Natural killer cell (primary cell): Measurements from ENCODE around the gene GRIA3. TPM values are rescaled to one million over a fixed set of nuclear protein-coding genes. Genes with fewer than 3 reads are reported as not detected.

Experiments used
- ATAC-seq, 3 donors: fragments of 150-1000 bp in 2 of 3; fragments of 200-7000 bp in 1 of 3; cut with Tn5 transposase; 1 replicate in 1 of 3; 2 replicates in 2 of 3; pipeline ENCODE4 v1.10.0; 2021; ENCODE audit warnings: mild to moderate bottlenecking in 2 of 3, moderate library complexity in 2 of 3
- DNase-seq, 2 donors: peaks; one replicate each; pipeline versions ENCODE4 v3.0.0 to v3.0.0-alpha.2; 2013 to 2021; ENCODE audit warnings: mixed read lengths in 1 of 2
- H3K27ac ChIP-seq: one replicate; pipeline ENCODE4 v1.5.1; 2013; ENCODE audit warnings: mild to moderate bottlenecking, low read length
- H3K27me3 ChIP-seq: one replicate; pipeline ENCODE4 v1.6.1; 2013; ENCODE audit warnings: low read length; ENCODE audit not compliant: control insufficient read depth, insufficient read depth
- H3K36me3 ChIP-seq: one replicate; pipeline ENCODE4 v1.6.1; 2013; ENCODE audit warnings: low read length; ENCODE audit not compliant: control insufficient read depth, insufficient read depth
- H3K4me1 ChIP-seq: one replicate; pipeline ENCODE4 v1.6.1; 2013; ENCODE audit warnings: low read length; ENCODE audit not compliant: control insufficient read depth, insufficient read depth
- H3K4me3 ChIP-seq: one replicate; pipeline ENCODE4 v1.5.1; 2013; ENCODE audit warnings: low read length
- H3K9me3 ChIP-seq: one replicate; pipeline ENCODE4 v1.6.1; 2013; ENCODE audit warnings: low read length; ENCODE audit not compliant: control insufficient read depth, insufficient read depth
- H3K27ac Mint-ChIP-seq, 2 donors: one replicate each; pipeline ENCODE4 v1.8.0; 2022; ENCODE audit warnings: mild to moderate bottlenecking in 2 of 2, mixed read lengths in 2 of 2, moderate library complexity in 1 of 2
- H3K27me3 Mint-ChIP-seq, 2 donors: one replicate each; pipeline ENCODE4 v1.8.0; 2022; ENCODE audit warnings: low read depth in 2 of 2, mixed read lengths in 2 of 2
- H3K36me3 Mint-ChIP-seq: one replicate; pipeline ENCODE4 v1.8.0; 2022; ENCODE audit warnings: mixed read lengths
- H3K4me1 Mint-ChIP-seq, 2 donors: one replicate each; pipeline ENCODE4 v1.8.0; 2022; ENCODE audit warnings: mixed read lengths in 2 of 2
- H3K4me3 Mint-ChIP-seq: one replicate; pipeline ENCODE4 v1.8.0; 2022; ENCODE audit warnings: mild to moderate bottlenecking, moderate library complexity, mixed read lengths
- H3K9me3 Mint-ChIP-seq, 2 donors: one replicate each; pipeline ENCODE4 v1.8.0; 2022; ENCODE audit warnings: mixed read lengths in 2 of 2
- CTCF ChIP-seq: fragments of 200-600 bp; IDR thresholded peaks from one replicate; pipeline ENCODE4 v1.8.0; 2022; ENCODE audit warnings: antibody characterized with exemption
- WGBS: methylation state at CpG from one replicate; pipeline ENCODE4 v1.1.7; 2013; ENCODE audit warnings: missing lambda C conversion rate; ENCODE audit not compliant: insufficient coverage; 5-methylcytosine and 5-hydroxymethylcytosine counted together
- intact Hi-C: fragments of 100-400 bp; cut with micrococcal nuclease; formaldehyde crosslinking; loops from one replicate; pipeline ENCODE4 v1.14.2; 2022
- total RNA-seq, 4 donors: library from RNA; stranded (reverse); fragments of 120-200 nt in 1 of 4; gene quantifications; one replicate each; pipeline versions ENCODE4 v1.2.3 to v1.2.4, GENCODE V29; 2013 to 2022

GRIA3 gene
- total RNA-seq, 3 donors from 2014 or later (not counting 1 experiment from before 2014, with no cell fraction given), result not detected

DNA sequence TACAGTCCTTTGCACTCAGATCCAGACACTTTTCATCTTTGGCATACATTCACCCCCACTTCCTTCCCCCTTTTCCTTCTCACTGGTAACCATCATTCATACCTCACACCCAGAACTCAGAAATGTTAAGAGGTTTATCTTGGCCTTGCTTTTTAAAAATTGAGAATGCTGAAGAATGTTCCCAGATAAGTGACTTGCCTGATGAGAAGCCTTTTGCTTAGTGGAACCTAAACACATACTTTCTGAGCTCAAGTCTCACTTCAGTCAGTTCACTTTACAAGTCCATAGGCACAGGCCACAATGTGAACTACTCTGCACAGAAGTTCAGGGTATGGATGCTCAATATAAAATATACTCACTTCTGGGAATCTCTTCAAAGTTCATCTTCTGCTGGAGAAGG, 129.4 kb downstream of the GRIA3 start:
- H3K4me3 Mint-ChIP-seq, result no peak overlapping the region
- intact Hi-C loops, result no loop called here
- no peaks in the 10 kb centered on the region for H3K27me3 Mint-ChIP-seq
- ATAC-seq (no peak), DNase-seq (no peak)
- no peaks in the 10 kb centered on the region for H3K27me3 ChIP-seq
- H3K4me1 Mint-ChIP-seq, result no peaks in the 10 kb centered on the region
- no peak for TF ChIP-seq CTCF
- H3K4me3 ChIP-seq, result no peak overlapping the region
- no peaks in the 10 kb centered on the region for H3K9me3 ChIP-seq
- no peaks in the 10 kb centered on the region for H3K4me1 ChIP-seq
- H3K36me3 ChIP-seq, result no peaks in the 10 kb centered on the region
- no peak overlapping the region for H3K27ac ChIP-seq
- no peaks in the 10 kb centered on the region for H3K9me3 Mint-ChIP-seq
- no peak overlapping the region for H3K27ac Mint-ChIP-seq
- no peaks in the 10 kb centered on the region for H3K36me3 Mint-ChIP-seq

DNA sequence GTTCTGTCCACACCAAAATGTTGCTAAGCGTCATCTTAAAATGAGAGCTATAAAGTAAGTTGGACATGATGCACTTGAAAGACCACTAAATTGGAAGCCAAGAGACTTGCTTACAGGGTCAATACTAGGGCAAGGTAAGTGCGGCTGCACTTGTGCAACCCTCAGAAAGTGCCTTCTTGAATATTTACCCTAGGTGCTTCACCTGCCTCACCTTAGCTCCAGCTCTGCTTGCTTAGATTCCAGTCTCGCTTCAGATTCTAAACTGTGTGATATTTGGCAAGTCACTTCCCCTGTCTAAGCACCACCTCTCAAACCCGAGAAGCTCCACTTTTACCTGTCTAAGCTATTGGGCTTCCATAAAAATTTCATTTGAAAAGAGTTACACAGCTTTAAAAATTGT, 136.5 kb downstream of the GRIA3 start:
- WGBS, result 89% methylated on average over 4 of the region's 4 CpGs
- intact Hi-C loops, result no loop called here
- no peak overlapping the region for H3K27ac ChIP-seq

GRCh38 chrX:123322536-123322935, 138.5 kb downstream of the GRIA3 start:
- Histone ChIP-seq H3K4me3 (no peak overlapping the region), H3K27ac (no peak overlapping the region), H3K4me1 (no peaks in the 10 kb centered on the region), H3K9me3 (no peaks in the 10 kb centered on the region), H3K27me3 (no peaks in the 10 kb centered on the region), H3K36me3 (no peaks in the 10 kb centered on the region)
- intact Hi-C loops, result no loop called here
- no peaks in the 10 kb centered on the region for H3K36me3 Mint-ChIP-seq
- H3K9me3 Mint-ChIP-seq, result no peaks in the 10 kb centered on the region
- H3K27ac Mint-ChIP-seq, result no peak overlapping the region
- DNase-seq, result no peak
- WGBS, result 43% methylated on average over 2 of the region's 3 CpGs
- no peak overlapping the region for H3K4me3 Mint-ChIP-seq
- TF ChIP-seq CTCF, result no peak
- H3K27me3 Mint-ChIP-seq, result no peaks in the 10 kb centered on the region
- no peaks in the 10 kb centered on the region for H3K4me1 Mint-ChIP-seq
- ATAC-seq, result no peak

More for the DNA sequence above, 136.5 kb downstream of the GRIA3 start:
- H3K4me1 Mint-ChIP-seq, result no peaks in the 10 kb centered on the region
- TF ChIP-seq CTCF, result no peak
- no peaks in the 10 kb centered on the region for H3K4me1 ChIP-seq
- no peak overlapping the region for H3K4me3 ChIP-seq
- no peaks in the 10 kb centered on the region for H3K9me3 ChIP-seq
- DNase-seq (no peak), ATAC-seq (no peak)
- H3K27ac Mint-ChIP-seq, result no peak overlapping the region
- H3K4me3 Mint-ChIP-seq, result no peak overlapping the region
- no peaks in the 10 kb centered on the region for H3K27me3 Mint-ChIP-seq
- no peaks in the 10 kb centered on the region for H3K36me3 ChIP-seq
- no peaks in the 10 kb centered on the region for H3K9me3 Mint-ChIP-seq
- no peaks in the 10 kb centered on the region for H3K36me3 Mint-ChIP-seq
- H3K27me3 ChIP-seq, result no peaks in the 10 kb centered on the region

GRCh38 chrX:123324625-123325024, 140.5 kb downstream of the GRIA3 start:
- ATAC-seq (no peak), DNase-seq (no peak)
- WGBS, result 74% methylated on average over 5 of the region's 5 CpGs
- Histone ChIP-seq H3K4me3 (no peak overlapping the region), H3K27ac (no peak overlapping the region), H3K36me3 (no peaks in the 10 kb centered on the region), H3K9me3 (no peaks in the 10 kb centered on the region), H3K27me3 (no peaks in the 10 kb centered on the region), H3K4me1 (no peaks in the 10 kb centered on the region)
- no peaks in the 10 kb centered on the region for H3K36me3 Mint-ChIP-seq
- no peak for TF ChIP-seq CTCF
- H3K4me1 Mint-ChIP-seq, result no peaks in the 10 kb centered on the region
- intact Hi-C loops, result no loop called here
- no peak overlapping the region for H3K4me3 Mint-ChIP-seq
- no peak overlapping the region for H3K27ac Mint-ChIP-seq
- no peaks in the 10 kb centered on the region for H3K9me3 Mint-ChIP-seq
- H3K27me3 Mint-ChIP-seq, result no peaks in the 10 kb centered on the region
